Hepatocyte (in vitro differentiated cells): ENCODE results near the gene APOB.

Source experiments
- EZH2 ChIP-seq: fragments of 200-600 bp; sonication (generic); IDR thresholded peaks from 2 replicates; pipeline ENCODE4 v1.6.1; 2016; ENCODE audit warnings: antibody characterized with exemption, mild to moderate bottlenecking, borderline replicate concordance
- TF ChIP-seq, protein P1 (sequence below): fragments of 200-600 bp; sonication (generic); IDR thresholded peaks from 2 replicates; pipeline ENCODE4 v1.5.1; 2016; ENCODE audit warnings: antibody characterized with exemption, mild to moderate bottlenecking; ENCODE audit not compliant: poor library complexity

DNA sequence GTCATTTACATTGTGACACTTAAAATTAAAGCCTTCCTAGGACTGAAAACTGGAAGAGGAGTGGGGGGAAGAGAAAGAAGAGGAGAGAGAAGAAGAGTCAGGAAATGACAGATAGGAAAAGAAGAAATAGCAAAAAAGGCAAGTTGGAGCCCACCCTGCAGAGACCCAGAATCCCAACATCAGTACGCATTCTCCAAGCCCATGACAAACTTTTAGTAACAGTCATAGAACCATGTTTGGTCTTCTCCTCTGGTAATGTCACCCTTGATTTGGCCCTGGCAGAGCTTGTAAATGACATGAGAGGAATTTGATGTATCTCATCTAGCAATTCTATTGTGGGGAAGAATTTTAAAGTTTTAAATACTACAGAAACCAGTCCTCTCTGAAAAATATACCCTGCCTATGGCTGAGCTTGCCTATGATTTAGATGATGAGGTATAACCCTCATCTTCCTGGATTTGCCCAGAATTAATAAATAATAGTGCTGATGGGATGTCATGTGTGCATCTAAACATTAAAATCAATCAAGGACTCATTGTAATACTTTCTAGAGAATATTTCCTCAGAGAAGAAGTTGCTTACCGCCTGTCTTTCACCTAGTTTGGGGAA lies 40.2 kb downstream of the APOB start:
- no peak for TF ChIP-seq EZH2
- TF ChIP-seq, protein P1, sequence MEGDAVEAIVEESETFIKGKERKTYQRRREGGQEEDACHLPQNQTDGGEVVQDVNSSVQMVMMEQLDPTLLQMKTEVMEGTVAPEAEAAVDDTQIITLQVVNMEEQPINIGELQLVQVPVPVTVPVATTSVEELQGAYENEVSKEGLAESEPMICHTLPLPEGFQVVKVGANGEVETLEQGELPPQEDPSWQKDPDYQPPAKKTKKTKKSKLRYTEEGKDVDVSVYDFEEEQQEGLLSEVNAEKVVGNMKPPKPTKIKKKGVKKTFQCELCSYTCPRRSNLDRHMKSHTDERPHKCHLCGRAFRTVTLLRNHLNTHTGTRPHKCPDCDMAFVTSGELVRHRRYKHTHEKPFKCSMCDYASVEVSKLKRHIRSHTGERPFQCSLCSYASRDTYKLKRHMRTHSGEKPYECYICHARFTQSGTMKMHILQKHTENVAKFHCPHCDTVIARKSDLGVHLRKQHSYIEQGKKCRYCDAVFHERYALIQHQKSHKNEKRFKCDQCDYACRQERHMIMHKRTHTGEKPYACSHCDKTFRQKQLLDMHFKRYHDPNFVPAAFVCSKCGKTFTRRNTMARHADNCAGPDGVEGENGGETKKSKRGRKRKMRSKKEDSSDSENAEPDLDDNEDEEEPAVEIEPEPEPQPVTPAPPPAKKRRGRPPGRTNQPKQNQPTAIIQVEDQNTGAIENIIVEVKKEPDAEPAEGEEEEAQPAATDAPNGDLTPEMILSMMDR, result no peak
